Activated T-cell treated with anti-CD3 and anti-CD28 coated beads for 24 hours (primary cell): ENCODE measurements around the gene CLDN3.
"Not testable (repeated sequence)": the region's sequence is repeated elsewhere in the genome, so short reads cannot be mapped to it uniquely, and the experiment has no call there.

Experiments used
- DNase-seq: peaks from one replicate; pipeline ENCODE4 v3.0.0-alpha.2; 2020; ENCODE audit warnings: low read depth

Gene CLDN3, protein sequence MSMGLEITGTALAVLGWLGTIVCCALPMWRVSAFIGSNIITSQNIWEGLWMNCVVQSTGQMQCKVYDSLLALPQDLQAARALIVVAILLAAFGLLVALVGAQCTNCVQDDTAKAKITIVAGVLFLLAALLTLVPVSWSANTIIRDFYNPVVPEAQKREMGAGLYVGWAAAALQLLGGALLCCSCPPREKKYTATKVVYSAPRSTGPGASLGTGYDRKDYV

DNA sequence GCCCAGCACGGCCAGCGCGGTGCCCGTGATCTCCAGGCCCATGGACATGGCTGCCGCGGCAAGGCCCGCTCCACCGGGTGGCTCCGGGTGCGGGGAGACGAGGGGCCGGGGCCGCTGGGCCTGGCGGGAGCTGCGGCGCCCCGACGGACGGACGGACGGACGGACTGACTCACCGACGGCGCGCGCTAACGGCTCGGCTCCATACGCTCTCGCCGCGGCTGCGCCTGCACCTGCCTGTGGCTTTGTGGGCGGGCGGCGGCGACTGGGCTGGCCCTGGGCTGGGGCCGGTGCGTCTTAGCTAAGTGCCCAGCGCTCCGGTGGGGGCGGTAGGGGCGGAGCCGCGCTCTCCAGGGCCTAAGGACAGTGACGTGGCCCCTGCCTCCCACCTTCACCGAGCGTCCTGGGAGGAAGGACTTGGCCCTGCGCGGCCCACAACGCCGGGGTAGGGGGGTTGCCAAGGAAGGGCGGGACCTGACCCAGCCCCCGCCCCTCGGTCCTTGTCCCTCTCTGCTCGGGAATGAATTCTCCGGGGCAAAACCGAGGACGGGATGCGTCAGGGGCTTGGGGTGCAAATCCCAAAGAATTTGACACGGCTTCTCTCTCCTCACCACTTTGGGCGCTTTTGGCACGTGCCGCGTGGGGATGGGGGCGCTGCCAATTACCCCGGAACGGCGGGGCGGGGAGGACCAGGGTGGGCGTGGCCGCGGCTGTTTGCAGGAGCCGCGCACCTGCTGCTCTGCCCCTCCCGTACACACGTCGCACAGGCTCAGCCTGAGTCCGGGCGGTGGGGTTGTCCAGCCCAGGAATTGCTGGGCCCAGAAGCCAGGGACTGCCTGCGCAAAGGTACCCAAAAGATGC, at the start of gene CLDN3:
Gene CLDN3, minus strand, starts transcription at position 269 of the 858 bp plus-strand sequence. Its CDS starts 221 bp downstream, at position 48.
- DNase-seq: no peak

DNA sequence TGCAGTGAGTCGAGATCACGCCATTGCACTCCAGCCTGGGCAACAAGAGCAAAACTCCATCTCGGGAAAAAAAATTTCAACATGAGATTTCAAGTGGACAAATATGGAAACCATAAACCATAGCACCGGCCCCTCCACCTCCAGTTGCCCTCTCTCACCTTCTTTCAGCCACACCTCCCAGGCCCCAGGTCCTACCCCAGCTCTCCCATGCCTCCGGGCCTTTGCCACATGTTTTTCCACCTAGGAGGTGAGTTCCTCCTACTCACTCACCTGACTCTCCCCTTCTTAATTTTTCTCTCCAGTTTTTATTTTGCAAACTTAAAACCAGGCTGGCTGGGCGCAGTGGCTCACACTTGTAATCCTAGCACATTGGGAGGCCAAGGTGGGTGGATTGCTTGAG, 47.1 kb upstream of the CLDN3 start:
- DNase-seq: no peak

DNA sequence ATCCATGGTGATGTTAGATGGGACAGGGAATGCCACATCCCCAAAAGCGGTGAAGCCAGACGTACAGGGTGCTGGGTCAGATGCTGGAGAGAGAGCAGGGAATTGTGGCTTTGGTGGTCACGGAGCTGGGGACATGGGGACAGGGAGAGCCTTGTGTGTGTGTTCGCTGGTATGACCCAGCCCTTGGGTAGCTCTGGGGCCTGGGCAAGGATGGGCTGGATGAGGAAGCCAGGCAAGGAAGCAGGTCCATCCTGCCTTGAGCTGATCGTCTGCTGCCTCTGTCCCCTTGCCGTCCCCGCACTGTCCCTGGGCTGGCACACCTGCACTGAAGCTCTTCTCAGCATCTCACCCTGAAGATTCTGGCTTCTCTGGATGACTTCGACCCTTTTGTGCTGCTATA, 45.4 kb upstream of the CLDN3 start:
- no peak for DNase-seq

DNA sequence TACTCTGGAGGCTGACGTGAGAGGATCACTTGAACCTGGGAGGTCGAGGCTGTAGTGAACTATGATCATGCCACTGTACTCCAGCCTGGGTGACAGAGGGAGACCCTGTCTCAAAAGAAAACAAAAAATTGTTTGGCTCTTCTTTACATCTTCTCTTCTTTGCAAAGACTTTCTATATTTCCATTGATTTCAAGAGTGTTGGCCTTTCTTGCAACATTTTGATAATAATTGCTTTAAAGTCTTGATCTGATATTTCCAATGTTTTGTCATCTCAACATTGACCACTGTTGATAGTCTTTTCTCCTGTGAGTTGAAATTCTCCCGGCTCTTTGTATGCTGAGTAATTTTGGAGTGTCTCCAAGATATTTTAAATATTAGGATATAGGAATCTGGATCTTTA, 42.9 kb upstream of the CLDN3 start:
- DNase-seq: no peak

DNA sequence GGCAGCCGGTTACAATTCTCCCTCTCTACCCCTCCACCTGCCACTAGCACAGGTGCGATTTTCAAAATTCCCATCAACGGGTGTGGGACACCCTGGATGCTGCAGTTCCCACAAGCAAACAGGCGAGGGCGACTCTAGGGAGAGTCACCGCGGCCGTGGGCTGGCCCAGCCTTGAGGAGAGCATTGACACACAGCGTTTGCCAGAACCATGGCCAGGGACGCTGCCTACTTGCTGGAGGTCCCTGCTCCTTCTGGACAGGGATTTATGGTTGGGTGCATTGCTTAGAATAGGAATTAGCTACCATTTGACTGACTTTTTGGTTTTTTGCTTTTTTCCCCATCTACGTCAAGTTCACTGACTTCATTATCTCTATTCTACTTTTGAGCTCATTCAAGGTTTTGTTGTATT, 41.7 kb upstream of the CLDN3 start:
- peak; percentile 32 for DNase-seq

DNA sequence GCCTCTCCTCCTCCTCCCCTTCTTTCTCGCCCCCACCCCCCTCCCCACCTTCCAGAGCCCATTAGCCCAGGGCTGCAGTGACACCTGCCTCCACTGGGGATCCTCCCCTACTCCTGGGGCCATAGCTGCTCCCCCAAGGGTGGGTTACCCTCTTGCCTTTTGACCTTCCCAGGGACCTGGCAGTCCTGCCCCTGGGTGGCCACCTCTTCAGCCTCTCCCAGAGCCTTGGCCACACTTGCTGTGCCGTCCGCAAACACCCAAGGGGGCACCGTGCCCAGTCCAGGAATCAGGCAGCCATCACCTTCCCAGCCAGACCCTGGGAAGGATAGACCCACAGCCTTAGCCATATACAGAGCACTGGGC, 40.9 kb upstream of the CLDN3 start:
- no peak for DNase-seq

DNA sequence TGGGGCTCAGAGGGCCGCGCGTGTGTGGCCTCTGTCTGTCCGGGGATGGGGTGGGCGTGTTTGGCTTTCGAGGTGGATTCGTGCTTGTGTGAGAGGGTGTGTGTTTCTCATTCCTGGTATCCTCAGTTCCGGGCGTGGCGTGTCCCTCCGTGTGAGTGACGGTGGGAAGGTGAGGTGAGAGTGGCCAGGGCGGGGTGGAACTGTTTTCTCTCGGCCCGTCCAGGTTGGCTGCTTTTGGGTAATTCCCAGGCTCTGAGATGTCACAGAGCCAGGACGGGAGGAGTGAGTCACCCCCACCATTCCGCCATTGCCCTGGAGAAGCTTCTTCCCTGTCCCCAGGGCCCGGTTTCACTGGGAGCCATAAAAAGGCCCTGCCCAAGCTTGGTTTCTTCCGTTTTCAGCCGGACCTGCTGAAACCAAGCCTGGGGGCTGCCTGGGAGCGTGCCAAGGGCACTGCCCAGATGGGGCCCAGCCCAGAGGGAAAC, 39.4 kb upstream of the CLDN3 start:
- DNase-seq: no peak

DNA sequence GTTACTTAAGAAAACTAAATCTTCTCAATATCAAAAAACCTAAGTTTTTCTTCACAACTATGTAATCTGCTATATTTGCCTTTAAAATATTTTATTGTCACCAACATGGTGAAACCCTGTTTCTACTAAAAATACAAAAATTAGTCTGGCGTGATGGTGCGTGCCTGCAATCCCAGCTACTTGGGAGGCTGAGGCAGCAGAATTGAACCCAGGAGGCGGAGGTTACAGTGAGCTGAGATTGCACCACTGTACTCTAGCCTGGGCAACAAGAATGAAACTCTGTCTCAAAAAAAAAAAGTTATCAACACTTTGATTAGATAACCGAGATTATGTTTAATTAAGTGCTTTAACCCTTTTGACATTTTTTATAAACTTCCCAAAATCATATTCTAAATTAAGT, 32.4 kb upstream of the CLDN3 start:
- DNase-seq: no peak

DNA sequence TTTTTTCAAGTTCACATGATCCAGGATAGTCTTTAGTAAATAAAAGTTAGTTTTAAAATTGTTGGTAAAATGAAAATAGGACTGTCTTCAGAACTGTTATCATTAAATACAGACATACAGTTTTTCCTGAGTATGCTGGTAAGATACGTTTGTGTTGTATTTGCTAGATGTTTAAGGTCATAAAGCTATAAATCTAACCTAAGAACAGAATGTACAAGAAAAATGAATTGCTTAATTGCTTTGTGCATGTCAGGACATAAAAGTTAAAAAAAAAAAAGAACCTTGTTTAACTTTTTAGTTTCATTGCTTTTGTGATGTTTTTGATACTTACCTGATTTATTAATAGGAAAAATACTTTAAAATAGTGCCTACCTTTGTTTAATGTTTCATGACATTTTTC, 31.5 kb upstream of the CLDN3 start:
- no peak for DNase-seq

DNA sequence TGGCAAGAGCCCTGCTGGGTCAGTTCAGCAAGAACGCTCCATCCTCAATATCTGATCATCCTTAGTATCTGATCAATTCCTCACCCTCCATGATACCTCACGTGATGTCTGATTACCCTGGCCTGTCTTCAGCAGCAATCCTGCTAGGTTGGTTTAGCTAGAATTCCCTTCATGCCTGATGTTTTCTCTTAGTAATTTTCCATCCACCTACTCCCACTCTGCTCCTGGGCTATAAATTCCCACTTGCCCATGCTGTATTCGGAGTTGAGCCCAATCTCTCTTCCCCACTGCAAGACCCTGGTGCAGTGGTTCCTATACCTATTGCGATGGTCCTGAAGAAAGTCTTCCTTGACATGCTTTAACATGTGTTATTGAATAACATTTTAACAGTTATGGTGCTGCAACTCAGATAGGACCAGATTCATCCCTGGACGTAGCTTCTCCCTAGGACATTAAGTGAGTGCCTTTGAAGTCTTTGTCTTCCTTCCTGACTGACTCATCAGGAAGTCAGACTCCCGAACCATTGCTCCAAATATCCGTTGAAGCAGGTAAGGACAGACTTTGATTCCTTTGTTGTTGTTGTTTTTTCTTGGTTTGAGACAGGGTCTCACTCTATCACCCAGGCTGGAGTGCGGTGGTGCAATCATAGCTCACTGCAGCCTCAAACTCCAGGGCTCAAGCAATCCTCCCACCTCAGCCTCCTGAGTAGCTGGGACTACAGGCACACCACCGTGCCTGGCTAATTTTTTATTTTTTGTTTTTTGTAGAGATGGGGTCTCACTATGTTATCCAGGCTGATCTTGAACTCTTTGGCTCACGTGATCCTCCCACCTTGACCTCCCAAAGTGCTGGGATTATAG, 29.4 kb upstream of the CLDN3 start:
- no peak for DNase-seq

DNA sequence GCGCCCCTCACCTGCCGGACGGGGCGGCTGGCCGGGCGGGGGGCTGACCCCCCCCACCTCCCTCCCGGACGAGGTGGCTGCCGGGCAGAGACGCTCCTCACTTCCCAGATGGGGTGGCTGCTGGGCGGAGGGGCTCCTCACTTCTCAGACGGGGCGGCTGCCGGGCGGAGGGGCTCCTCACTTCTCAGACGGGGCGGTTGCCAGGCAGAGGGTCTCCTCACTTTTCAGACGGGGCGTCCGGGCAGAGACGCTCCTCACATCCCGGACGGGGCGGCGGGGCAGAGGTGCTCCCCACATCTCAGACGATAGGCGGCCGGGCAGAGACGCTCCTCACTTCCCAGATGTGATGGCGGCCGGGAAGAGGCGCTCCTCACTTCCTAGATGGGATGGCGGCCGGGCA, 27.1 kb upstream of the CLDN3 start:
- not testable (repeated sequence) for DNase-seq

DNA sequence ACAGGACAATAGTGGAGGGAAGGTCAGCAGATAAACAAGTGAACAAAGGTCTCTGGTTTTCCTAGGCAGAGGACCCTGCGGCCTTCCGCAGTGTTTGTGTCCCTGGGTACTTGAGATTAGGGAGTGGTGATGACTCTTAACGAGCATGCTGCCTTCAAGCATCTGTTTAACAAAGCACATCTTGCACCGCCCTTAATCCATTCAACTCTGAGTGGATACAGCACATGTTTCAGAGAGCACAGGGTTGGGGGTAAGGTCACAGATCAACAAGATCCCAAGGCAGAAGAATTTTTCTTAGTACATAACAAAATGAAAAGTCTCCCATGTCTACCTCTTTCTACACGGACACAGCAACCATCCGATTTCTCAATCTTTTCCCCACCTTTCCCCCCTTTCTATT, 26.6 kb upstream of the CLDN3 start:
- not testable (repeated sequence) for DNase-seq

DNA sequence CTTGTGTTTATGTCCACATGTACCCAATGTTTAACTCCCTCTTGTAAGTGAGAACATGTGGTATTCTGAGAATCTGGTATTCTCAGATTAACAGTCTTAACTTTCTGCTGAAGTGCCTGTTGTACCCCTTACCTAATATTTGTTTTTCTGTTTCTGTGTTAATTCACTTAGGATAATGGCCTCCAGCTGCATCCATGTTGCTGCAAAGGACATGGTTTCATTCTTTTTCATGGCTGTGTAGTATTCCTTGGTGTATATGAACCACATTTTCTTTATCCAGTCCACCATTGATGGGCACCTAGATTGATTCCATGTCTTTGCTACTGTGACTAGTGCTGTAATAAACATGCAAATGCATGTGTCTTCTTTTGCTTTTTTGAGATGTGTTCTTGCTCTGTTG, 25.1 kb upstream of the CLDN3 start:
- DNase-seq: not testable (repeated sequence)

DNA sequence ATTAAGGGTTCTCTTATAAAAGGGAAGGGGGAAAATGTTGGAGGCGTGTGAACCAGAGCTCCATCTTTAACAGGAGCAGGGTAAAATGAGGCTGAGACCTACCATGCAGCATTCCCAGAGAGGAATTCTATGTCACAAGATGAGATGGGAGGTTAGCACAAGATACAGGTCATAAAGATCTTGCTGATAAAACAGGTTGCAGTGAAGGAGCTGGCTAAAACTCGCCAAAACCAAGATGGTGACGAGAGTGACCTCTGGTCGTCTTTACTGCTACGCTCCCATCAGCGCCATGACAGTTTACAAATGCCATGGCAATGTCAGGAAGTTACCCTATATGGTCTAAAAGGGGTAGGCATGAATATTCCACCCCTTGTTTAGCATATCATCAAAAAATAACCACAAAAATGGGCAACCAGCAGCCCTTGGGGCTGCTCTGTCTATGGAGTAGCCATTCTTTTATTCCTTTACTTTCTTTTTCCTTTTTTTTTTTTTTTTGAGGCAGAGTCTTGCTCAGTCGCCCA, 21.2 kb upstream of the CLDN3 start:
- not testable (repeated sequence) for DNase-seq

DNA sequence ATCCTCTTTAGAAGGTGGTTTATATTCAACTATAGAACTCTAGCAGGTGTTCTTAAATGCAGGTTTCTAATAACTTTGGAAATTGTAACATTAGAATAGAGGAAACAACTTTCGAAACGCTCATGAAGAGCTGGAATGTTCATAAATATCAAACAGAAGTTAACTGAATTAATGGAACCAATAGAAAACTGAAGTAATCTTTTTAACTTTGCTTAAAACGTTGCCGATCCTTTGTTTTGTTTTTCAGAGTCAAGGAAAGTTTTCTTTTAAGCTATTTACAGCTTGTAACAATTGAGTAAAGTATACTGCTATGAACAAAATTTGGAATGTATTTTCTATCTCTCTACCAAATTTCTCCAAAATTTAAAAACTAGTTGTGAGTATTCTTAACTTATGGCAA, 19.0 kb upstream of the CLDN3 start:
- DNase-seq: no peak

DNA sequence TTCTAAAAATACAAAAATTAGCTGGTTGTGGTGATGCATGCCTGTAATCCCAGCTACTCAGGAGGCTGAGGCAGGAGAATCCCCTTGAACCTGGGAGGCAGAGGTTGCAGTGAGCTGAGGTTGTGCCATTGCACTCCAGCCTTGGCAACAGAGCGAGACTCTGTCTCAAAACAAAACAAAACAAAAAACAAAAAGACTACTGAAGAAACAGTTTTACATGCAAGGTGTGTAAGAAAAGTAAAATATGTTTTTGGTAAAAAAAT, 17.6 kb upstream of the CLDN3 start:
- not testable (repeated sequence) for DNase-seq

DNA sequence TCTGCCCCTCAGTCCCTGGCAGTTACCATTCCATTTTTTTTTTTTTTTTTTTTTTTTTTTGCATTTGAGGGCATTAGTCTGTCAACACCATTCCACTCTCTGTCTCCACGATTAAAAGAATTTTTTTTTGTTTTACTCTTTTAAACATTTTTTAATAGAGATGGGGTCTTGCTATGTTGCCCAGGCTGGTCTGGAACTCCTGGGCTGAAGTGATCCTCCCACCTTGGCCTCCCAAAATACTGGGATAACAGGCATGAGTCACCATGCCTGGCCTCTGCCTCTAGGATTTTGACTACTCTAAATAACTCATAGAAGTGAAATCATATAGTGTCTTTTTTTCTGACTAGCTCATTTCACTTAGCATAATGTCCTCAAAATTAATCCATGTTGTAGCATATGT, 16.5 kb upstream of the CLDN3 start:
- DNase-seq: no peak

DNA sequence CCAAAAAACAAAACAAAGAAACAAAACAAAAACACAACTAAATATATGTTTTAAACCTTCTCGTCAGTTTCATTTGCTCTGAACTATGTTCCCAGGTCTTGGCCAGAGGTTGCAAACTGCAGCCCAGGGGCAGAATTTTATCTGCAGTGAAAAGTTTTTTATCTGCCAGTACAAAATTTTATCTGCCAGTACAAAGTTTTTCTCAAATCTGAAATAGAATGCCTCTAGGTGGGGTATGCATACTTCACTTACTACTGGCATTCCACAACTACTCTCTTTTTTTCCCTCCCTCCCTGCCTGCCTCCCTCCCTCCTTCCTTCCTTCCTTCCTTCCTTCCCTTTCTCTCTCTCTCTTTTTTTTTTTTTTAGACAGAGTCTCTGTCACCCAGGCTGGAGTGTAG, 9.4 kb upstream of the CLDN3 start:
- DNase-seq: no peak

DNA sequence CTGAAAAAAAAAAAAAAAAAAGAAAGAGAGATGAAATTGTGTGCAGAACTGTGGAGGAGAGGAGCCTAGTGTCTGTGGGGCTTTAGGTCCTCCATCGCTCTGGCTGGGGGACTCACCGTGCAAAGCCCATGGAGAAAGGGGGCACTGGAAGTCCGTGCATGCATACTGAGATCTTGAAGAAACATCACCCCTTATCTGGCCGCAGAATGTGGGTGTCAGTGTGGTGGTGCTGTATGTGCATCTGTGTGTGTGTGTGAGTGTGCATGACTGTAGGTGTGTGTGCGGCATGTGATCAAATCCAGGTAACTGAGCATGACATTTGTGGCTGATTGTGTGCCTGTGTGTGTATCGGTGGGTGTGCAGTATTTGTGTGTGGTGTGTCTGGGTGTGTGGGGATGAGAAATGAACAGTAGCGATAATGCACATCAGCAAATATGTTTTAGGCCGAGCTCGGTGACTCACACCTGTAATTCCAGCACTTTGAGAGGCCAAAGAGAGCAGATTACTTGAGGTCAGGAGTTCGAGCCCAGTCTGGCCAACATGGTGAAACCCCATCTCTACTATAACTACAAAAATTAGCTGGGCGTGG, 8.8 kb upstream of the CLDN3 start:
- DNase-seq: no peak

DNA sequence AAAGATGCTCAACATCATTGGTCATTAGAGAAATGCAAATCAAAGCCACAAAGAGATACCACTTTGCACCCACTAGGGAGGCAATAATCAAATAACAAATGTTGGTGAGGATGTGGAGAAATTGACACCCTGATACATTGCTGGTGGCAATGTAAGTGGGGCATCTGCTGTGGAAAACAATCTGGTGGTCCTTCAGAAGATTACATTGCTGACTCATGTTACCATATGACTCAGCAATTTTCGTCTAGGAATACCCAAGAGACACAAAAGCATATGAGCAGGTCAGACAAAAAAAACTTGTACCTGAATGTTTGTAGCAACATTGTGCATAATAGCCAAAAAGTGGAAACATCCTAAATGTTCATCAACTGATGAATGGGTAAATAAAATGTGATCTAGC, 4.9 kb upstream of the CLDN3 start:
- no peak for DNase-seq

DNA sequence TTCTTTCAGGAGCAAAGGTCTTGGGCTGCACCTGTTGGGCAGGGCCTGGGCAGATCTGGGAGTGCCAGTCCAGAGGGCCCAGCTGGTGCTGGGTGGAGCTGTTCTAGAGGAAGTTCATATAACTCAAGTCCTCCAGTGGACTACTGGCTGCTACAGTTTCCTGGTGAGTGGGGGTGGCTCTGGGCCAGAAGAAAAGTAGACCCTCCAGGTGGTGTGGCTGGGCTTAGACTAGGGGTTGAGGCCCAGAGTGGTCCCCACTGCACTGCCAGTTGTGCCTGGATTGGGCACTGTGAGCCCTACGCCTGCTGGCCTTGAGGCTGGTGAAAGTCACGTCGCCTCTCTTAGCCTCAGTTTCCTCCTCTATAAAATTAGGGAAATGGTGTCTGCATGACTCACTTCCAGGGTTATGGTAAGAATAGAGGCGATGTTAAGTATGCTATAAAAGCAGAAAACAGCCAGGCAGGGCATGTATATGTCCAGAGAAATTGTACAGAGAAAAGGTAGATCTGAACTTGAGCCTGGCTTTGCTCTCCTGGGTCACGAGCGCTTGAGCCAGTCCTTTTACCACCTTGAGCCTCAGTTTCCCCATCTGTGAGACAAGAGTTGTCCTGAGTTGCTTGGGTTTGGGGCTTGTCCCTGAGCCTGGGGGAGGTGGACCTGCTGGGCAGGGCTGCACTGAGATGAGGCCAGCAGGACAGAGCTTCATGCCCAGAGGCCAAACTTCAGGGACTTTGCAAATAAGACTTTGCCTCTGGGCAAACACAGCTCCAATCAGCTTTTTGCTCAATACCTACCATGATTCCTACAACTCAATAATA, 3.8 kb upstream of the CLDN3 start:
- DNase-seq: no peak
